Measurements from ENCODE around the gene SSBP3. TPM values are rescaled to one million over a fixed set of nuclear protein-coding genes. Genes with fewer than 3 reads are reported as not detected.

The SSBP3 gene
- polyA plus RNA-seq, 1 experiment, result 34.3 TPM

GRCh38 chr1:54332781-54333585 is 73.2 kb downstream of the SSBP3 start:
- H3K9me3 ChIP-seq (ENCODE audit: control insufficient read depth, insufficient read depth, low read length), result no peaks in the 10 kb centered on the region
- POLR2A ChIA-PET, result interaction anchor here (0.6 kb wide), 1 partner anchor 20 kb away, joined by 10 read pairs; no protein-coding TSS in a partner anchor
- TF ChIP-seq CTCF (IDR thresholded peaks at IDR 0.05; ENCODE audit: low read depth, low read length), result no peak

GRCh38 chr1:54331843-54332463 is 74.2 kb downstream of the SSBP3 start:
- no peaks in the 10 kb centered on the region for H3K9me3 ChIP-seq (ENCODE audit: control insufficient read depth, insufficient read depth, low read length)
- no peak for TF ChIP-seq CTCF (IDR thresholded peaks at IDR 0.05; ENCODE audit: low read depth, low read length)
- no peaks in the 10 kb centered on the region for H3K27me3 ChIP-seq (ENCODE audit: control insufficient read depth, insufficient read depth, low read length)
- ChIA-PET POLR2A (no interaction called here), CTCF (no interaction called here)
- no peak overlapping the region for H3K27ac ChIP-seq (ENCODE audit: low read depth, low read length)
- DNase-seq (ENCODE audit: low read depth, low spot score), result no peak
- no peak overlapping the region for H3K4me3 ChIP-seq (ENCODE audit: low read depth, low read length)

More at GRCh38 chr1:54332781-54333585, 73.2 kb downstream of the SSBP3 start:
- CTCF ChIA-PET, result no interaction called here
- Histone ChIP-seq H3K27ac (ENCODE audit: low read depth, low read length) (peak overlapping the region; percentile 11), H3K4me3 (ENCODE audit: low read depth, low read length) (no peak overlapping the region), H3K27me3 (ENCODE audit: control insufficient read depth, insufficient read depth, low read length) (no peaks in the 10 kb centered on the region)
- no peak for DNase-seq (ENCODE audit: low read depth, low spot score)

- POLR2A ChIA-PET, result no interaction called here
- no peak for TF ChIP-seq CTCF (IDR thresholded peaks at IDR 0.05; ENCODE audit: low read depth, low read length)
- H3K4me3 ChIP-seq (ENCODE audit: low read depth, low read length), result no peak overlapping the region
- DNase-seq (ENCODE audit: low read depth, low spot score), result peak; percentile 51
- no peaks in the 10 kb centered on the region for H3K9me3 ChIP-seq (ENCODE audit: control insufficient read depth, insufficient read depth, low read length)
- CTCF ChIA-PET, result no interaction called here
- no peak overlapping the region for H3K27ac ChIP-seq (ENCODE audit: low read depth, low read length)
- H3K27me3 ChIP-seq (ENCODE audit: control insufficient read depth, insufficient read depth, low read length), result no peaks in the 10 kb centered on the region
Observed at GRCh38 chr1:54331091-54331772, 75.0 kb downstream of the SSBP3 start.

- Histone ChIP-seq H3K4me3 (ENCODE audit: low read depth, low read length) (no peak overlapping the region), H3K27ac (ENCODE audit: low read depth, low read length) (peak overlapping the region; percentile 21), H3K27me3 (ENCODE audit: control insufficient read depth, insufficient read depth, low read length) (no peaks in the 10 kb centered on the region), H3K9me3 (ENCODE audit: control insufficient read depth, insufficient read depth, low read length) (no peaks in the 10 kb centered on the region)
- TF ChIP-seq CTCF (IDR thresholded peaks at IDR 0.05; ENCODE audit: low read depth, low read length), result no peak
- POLR2A ChIA-PET, result interaction anchor here (0.5 kb wide), 1 partner anchor 78 kb away, joined by 7 read pairs; no protein-coding TSS in a partner anchor
- DNase-seq (ENCODE audit: low read depth, low spot score), result no peak
- CTCF ChIA-PET, result no interaction called here
Observed at GRCh38 chr1:54329312-54330003, 76.7 kb downstream of the SSBP3 start.
